H1 (cell line): ENCODE measurements around the gene DIO3. TPM values are rescaled to one million over a fixed set of nuclear protein-coding genes. Genes with fewer than 3 reads are reported as not detected.

ENCODE experiments used
- CTCF ChIA-PET: fragments of 300-600 bp; sonication (Branson Sonifier 250); formaldehyde crosslinking; loops from one replicate; lab custom pipeline; 2021; ENCODE audit not compliant: partially characterized antibody; lab: Charles Lee
- POLR2A ChIA-PET: fragments of 300-600 bp; sonication (Branson Sonifier 250); formaldehyde crosslinking; loops from one replicate; lab custom pipeline; 2021; ENCODE audit warnings: inconsistent platforms; ENCODE audit not compliant: partially characterized antibody; lab: Charles Lee
- DNase-seq, 2 experiments: peaks; one replicate each; pipeline versions ENCODE4 v3.0.0 to v3.0.0-alpha.2; 2010 to 2022; ENCODE audit warnings: low spot score in 2 of 2, low read depth in 1 of 2, mixed read lengths in 1 of 2
- FAIRE-seq: peaks from 2 replicates; lab custom pipeline; 2011; peaks lifted over from hg19 to GRCh38; lab: Jason Lieb, UNC
- H2AFZ ChIP-seq: 2 replicates; pipeline ENCODE4 v1.8.1; 2012; ENCODE audit warnings: low read length, inconsistent platforms
- H2AK5ac ChIP-seq: 2 replicates; pipeline ENCODE4 v1.6.1; 2013; ENCODE audit warnings: low read depth, low read length
- H2BK120ac ChIP-seq: replicated peaks from 2 replicates; pipeline ENCODE3; 2013; ENCODE audit warnings: low read depth, low read length, inconsistent platforms
- H2BK12ac ChIP-seq: 2 replicates; pipeline ENCODE4 v1.6.1; 2013; ENCODE audit warnings: low read depth, low read length
- H2BK15ac ChIP-seq: 2 replicates; pipeline ENCODE4 v1.6.1; 2013; ENCODE audit warnings: low read length
- H2BK20ac ChIP-seq: 2 replicates; pipeline ENCODE4 v1.6.1; 2013; ENCODE audit warnings: low read length
- H2BK5ac ChIP-seq: 2 replicates; pipeline ENCODE4 v1.6.1; 2013; ENCODE audit warnings: low read depth, low read length
- H3K14ac ChIP-seq: 2 replicates; pipeline ENCODE4 v1.6.1; 2013; ENCODE audit warnings: inconsistent platforms; ENCODE audit not compliant: insufficient read length
- H3K18ac ChIP-seq: 2 replicates; pipeline ENCODE4 v1.6.1; 2013; ENCODE audit warnings: low read length; ENCODE audit errors: extremely low read depth
- H3K23ac ChIP-seq: 2 replicates; pipeline ENCODE4 v1.6.1; 2013; ENCODE audit warnings: inconsistent platforms; ENCODE audit not compliant: insufficient read length
- H3K23me2 ChIP-seq: 2 replicates; pipeline ENCODE4 v1.6.1; 2013; ENCODE audit warnings: low read depth, low read length
- H3K27ac ChIP-seq: 2 replicates; pipeline ENCODE4 v1.6.1; 2011; ENCODE audit warnings: low read depth, low read length, inconsistent platforms
- H3K27me3 ChIP-seq, 4 experiments: replicated peaks in 1 of 4; 1 replicate in 1 of 4; 2 replicates in 3 of 4; pipeline versions ENCODE4 v1.6.1 to v1.8.1; 2011 to 2013; ENCODE audit warnings: low read length in 3 of 4, mild to moderate bottlenecking in 3 of 4, inconsistent platforms in 2 of 4, mixed read lengths in 2 of 4, moderate library complexity in 1 of 4; ENCODE audit not compliant: control insufficient read depth in 3 of 4, insufficient read depth in 3 of 4; ENCODE audit errors: extremely low read depth in 1 of 4
- H3K36me3 ChIP-seq, 4 experiments: 2 replicates each; pipeline versions ENCODE4 v1.6.1 to v1.8.1; 2011 to 2013; ENCODE audit warnings: mild to moderate bottlenecking in 4 of 4, low read length in 3 of 4, moderate library complexity in 2 of 4, control low read depth in 1 of 4, inconsistent platforms in 1 of 4; ENCODE audit not compliant: insufficient read depth in 4 of 4, control insufficient read depth in 2 of 4
- H3K4ac ChIP-seq: replicated peaks from 2 replicates; pipeline ENCODE3; 2013; ENCODE audit warnings: low read length, low read depth, mixed read lengths, inconsistent platforms; ENCODE audit not compliant: insufficient read length
- H3K4me1 ChIP-seq, 4 experiments: replicated peaks in 1 of 4; 1 replicate in 1 of 4; 2 replicates in 3 of 4; pipeline versions ENCODE4 v1.6.1 to v1.8.1; 2011 to 2013; ENCODE audit warnings: low read length in 3 of 4, inconsistent platforms in 2 of 4, mixed read lengths in 1 of 4; ENCODE audit not compliant: insufficient read depth in 4 of 4, control insufficient read depth in 3 of 4
- H3K4me2 ChIP-seq, 2 experiments: 2 replicates each; pipeline versions ENCODE4 v1.6.1 to v1.8.1; 2011 to 2013; ENCODE audit warnings: low read depth in 2 of 2, low read length in 2 of 2, control low read depth in 1 of 2, inconsistent platforms in 1 of 2, mild to moderate bottlenecking in 1 of 2; ENCODE audit not compliant: insufficient read depth in 1 of 2
- H3K4me3 ChIP-seq, 4 experiments: fragments of 200-600, 300-600 bp in 1 of 4; sonication (generic), shearing (Covaris generic), sonication (Bioruptor Twin) in 1 of 4; 2 replicates each; pipeline versions ENCODE4 v1.5.1 to v1.8.1; 2011 to 2016; ENCODE audit warnings: low read length in 4 of 4, low read depth in 3 of 4, control low read depth in 2 of 4, inconsistent platforms in 2 of 4, mild to moderate bottlenecking in 2 of 4, mixed read lengths in 1 of 4, moderate library complexity in 1 of 4; ENCODE audit not compliant: insufficient read depth in 2 of 4; ENCODE audit errors: extremely low read depth in 1 of 4
- H3K56ac ChIP-seq: replicated peaks from 2 replicates; pipeline ENCODE3; 2013; ENCODE audit warnings: low read depth, mild to moderate bottlenecking, mixed read lengths, low read length, inconsistent platforms; ENCODE audit not compliant: insufficient read length
- H3K79me1 ChIP-seq: 2 replicates; pipeline ENCODE4 v1.6.1; 2013; ENCODE audit warnings: low read depth, low read length, control low read depth
- H3K79me2 ChIP-seq, 2 experiments: 2 replicates each; pipeline versions ENCODE4 v1.6.1 to v1.8.1; 2012 to 2013; ENCODE audit warnings: low read length in 2 of 2, mild to moderate bottlenecking in 2 of 2, inconsistent platforms in 1 of 2; ENCODE audit not compliant: insufficient read depth in 2 of 2, control insufficient read depth in 1 of 2
- H3K9ac ChIP-seq, 4 experiments: replicated peaks in 1 of 4; 1 replicate in 1 of 4; 2 replicates in 3 of 4; pipeline versions ENCODE4 v1.6.1 to v1.8.1; 2011 to 2013; ENCODE audit warnings: low read depth in 3 of 4, low read length in 3 of 4, control low read depth in 2 of 4, mild to moderate bottlenecking in 2 of 4, moderate library complexity in 2 of 4, inconsistent platforms in 1 of 4; ENCODE audit errors: extremely low read depth in 1 of 4
- H3K9me3 ChIP-seq, 2 experiments: 2 replicates each; pipeline versions ENCODE4 v1.6.1 to v1.8.1; 2012 to 2013; ENCODE audit warnings: mild to moderate bottlenecking in 2 of 2, moderate library complexity in 2 of 2, control low read depth in 1 of 2, inconsistent platforms in 1 of 2, low read depth in 1 of 2, low read length in 1 of 2, mixed read lengths in 1 of 2; ENCODE audit not compliant: insufficient read depth in 2 of 2
- H4K20me1 ChIP-seq, 2 experiments: replicated peaks in 1 of 2; 2 replicates each; pipeline versions ENCODE3 to v1.8.1; 2011 to 2013; ENCODE audit warnings: inconsistent platforms in 2 of 2, low read length in 2 of 2, mild to moderate bottlenecking in 1 of 2; ENCODE audit not compliant: insufficient read depth in 2 of 2, control insufficient read depth in 1 of 2
- H4K5ac ChIP-seq: 2 replicates; pipeline ENCODE4 v1.6.1; 2013; ENCODE audit warnings: low read length, low read depth, mixed read lengths, inconsistent platforms; ENCODE audit not compliant: insufficient read length
- H4K8ac ChIP-seq: 2 replicates; pipeline ENCODE4 v1.8.0; 2013; ENCODE audit warnings: mild to moderate bottlenecking, moderate library complexity, low read length, inconsistent platforms; ENCODE audit not compliant: insufficient read depth; ENCODE audit errors: extremely low read depth
- H4K91ac ChIP-seq: replicated peaks from 2 replicates; pipeline ENCODE3; 2013; ENCODE audit warnings: low read length, mixed read lengths, inconsistent platforms; ENCODE audit not compliant: insufficient read length
- BCL11A ChIP-seq, 2 experiments: IDR thresholded peaks; one replicate each; pipeline ENCODE4 v1.6.1; 2011; ENCODE audit warnings: low read depth in 2 of 2, low read length in 2 of 2, mild to moderate bottlenecking in 2 of 2
- CREB1 ChIP-seq: IDR thresholded peaks from 2 replicates; pipeline ENCODE4 v1.6.1; 2012; ENCODE audit warnings: inconsistent platforms
- EP300 ChIP-seq, 2 experiments: IDR thresholded peaks; 1 replicate in 1 of 2; 2 replicates in 1 of 2; pipeline ENCODE4 v1.6.1; 2011 to 2012; ENCODE audit warnings: low read depth in 2 of 2, low read length in 2 of 2, mild to moderate bottlenecking in 2 of 2, borderline replicate concordance in 1 of 2, inconsistent platforms in 1 of 2, moderate library complexity in 1 of 2
- FOSL1 ChIP-seq: IDR thresholded peaks from 2 replicates; pipeline ENCODE4 v1.6.1; 2011; ENCODE audit warnings: mild to moderate bottlenecking, low read depth, low read length, moderate library complexity; ENCODE audit not compliant: insufficient read depth
- KDM1A ChIP-seq: fragments of 200-600, 300-600 bp; sonication (generic); IDR thresholded peaks from 2 replicates; pipeline ENCODE4 v1.7.1; 2016; ENCODE audit warnings: mild to moderate bottlenecking, low read length, borderline replicate concordance
- KDM5A ChIP-seq: fragments of 200-600 bp; IDR thresholded peaks from 2 replicates; pipeline ENCODE4 v1.7.1; 2012; ENCODE audit warnings: mild to moderate bottlenecking, low read length, inconsistent platforms, mixed read lengths
- MAFK ChIP-seq: IDR thresholded peaks from 2 replicates; pipeline ENCODE4 v1.6.1; 2012; ENCODE audit warnings: low read depth, mild to moderate bottlenecking, improper control_type of control experiment, low read length
- MAX ChIP-seq: IDR thresholded peaks from 2 replicates; pipeline ENCODE4 v1.6.1; 2012; ENCODE audit warnings: inconsistent platforms
- NRF1 ChIP-seq: IDR thresholded peaks from 2 replicates; pipeline ENCODE4 v1.6.1; 2011; ENCODE audit warnings: mild to moderate bottlenecking, low read depth, low read length, improper control_type of control experiment
- PHF8 ChIP-seq: fragments of 200-600 bp; sonication (generic); conservative IDR thresholded peaks from 2 replicates; pipeline ENCODE4 v1.7.1; 2012; ENCODE audit warnings: low read depth, mild to moderate bottlenecking, inconsistent platforms, low read length, moderate library complexity
- RBBP5 ChIP-seq: IDR thresholded peaks from 2 replicates; pipeline ENCODE4 v1.7.1; 2012; ENCODE audit warnings: low read depth, mild to moderate bottlenecking, inconsistent platforms, low read length, moderate library complexity, borderline replicate concordance
- SIX5 ChIP-seq: IDR thresholded peaks from 2 replicates; pipeline ENCODE4 v1.6.1; 2011; ENCODE audit warnings: mild to moderate bottlenecking, low read depth, low read length
- SP2 ChIP-seq: IDR thresholded peaks from 2 replicates; pipeline ENCODE4 v1.6.1; 2012; ENCODE audit warnings: mild to moderate bottlenecking, low read length, inconsistent platforms
- WGBS, 2 experiments: shearing (Covaris generic) in 1 of 2; methylation state at CpG; one replicate each; pipeline versions ENCODE4 v1.1.6 to v1.1.7; 2013 to 2015; ENCODE audit warnings: low lambda C conversion rate in 2 of 2, mixed read lengths in 2 of 2, inconsistent platforms in 1 of 2, low coverage in 1 of 2, missing lambda C conversion rate in 1 of 2; ENCODE audit not compliant: insufficient replicate concordance in 2 of 2, insufficient coverage in 1 of 2, insufficient read length in 1 of 2; ENCODE audit errors: extremely low coverage in 1 of 2, missing lambda C conversion rate in 1 of 2; 5-methylcytosine and 5-hydroxymethylcytosine counted together
- polyA plus RNA-seq, 7 experiments: library from polyadenylated mRNA; depleted of rRNA in 3 of 7; stranded (reverse) in 5 of 7; unstranded in 2 of 7; fragments of >200 nt in 5 of 7; fragments of 200-250 nt in 2 of 7; gene quantifications; 1 replicate in 5 of 7; 2 replicates in 1 of 7; 4 replicates in 1 of 7; pipeline versions ENCODE4 v1.2.1 to v1.2.3, GENCODE V29; 2011 to 2013; ENCODE audit warnings: missing spikeins in 2 of 7, mixed read lengths in 2 of 7
- total RNA-seq: library from RNA; stranded (reverse); fragmentation: NEBNext Ultra II Directional; extraction: Animal tissue kit (Norgen Biotek cat#: 25700); gene quantifications from 2 replicates; pipeline ENCODE4 v1.2.1, GENCODE V29; 2021

The DIO3 gene
- total and polyA plus RNA-seq, 2 of the 8 experiments (the other 6 are each of a cell fraction or from before 2014, with no cell fraction given), result 0.17 to 0.19 TPM

- DNase-seq (no peak), FAIRE-seq (no peak)
- no peaks in the 10 kb centered on the region for H3K79me1 ChIP-seq
- no peak overlapping the region for H3K4me3 ChIP-seq
- H3K4me1 ChIP-seq, result peaks cover 0 to 5% (median 2%) of the 10 kb centered on the region in 4 experiments; a peak in 2 of 7 replicates
- H3K36me3 ChIP-seq, result peaks cover 0 to 10% (median 0%) of the 10 kb centered on the region in 4 experiments; a peak in 1 of 8 replicates
- H2AK5ac ChIP-seq, result no peak overlapping the region
- no peak overlapping the region for H3K23ac ChIP-seq
- H3K18ac ChIP-seq, result no peak overlapping the region
- H3K23me2 ChIP-seq, result peaks cover 12% of the 10 kb centered on the region; the same call in 1 of the 2 replicates
- no peak overlapping the region for H3K27ac ChIP-seq
- no peak overlapping the region for H3K9ac ChIP-seq
- peaks cover 42 to 54% (median 53%) of the 10 kb centered on the region in 4 experiments for H3K27me3 ChIP-seq
- no peak overlapping the region for H2BK20ac ChIP-seq
- H2BK15ac ChIP-seq, result no peak overlapping the region
- no peak overlapping the region for H2BK12ac ChIP-seq
- peaks cover 5 to 10% of the 10 kb centered on the region in 2 experiments for H4K20me1 ChIP-seq
- no peaks in the 10 kb centered on the region for H3K79me2 ChIP-seq
- WGBS, 2 experiments, result 82% methylated on average over 7 of the region's 7 CpGs; no CpG with 5 or more reads in 1 of the 2 experiments
- no peak overlapping the region for H2AFZ ChIP-seq
- H3K4me2 ChIP-seq, result no peak overlapping the region
- H4K5ac ChIP-seq, result no peak overlapping the region
- POLR2A ChIA-PET, result interaction anchor here (0.9 kb wide), 1 partner anchor 30 kb away, joined by 3 read pairs; no protein-coding TSS in a partner anchor
- no peak overlapping the region for H3K4ac ChIP-seq
- H2BK5ac ChIP-seq, result no peak overlapping the region
- H4K8ac ChIP-seq, result no peak overlapping the region
- H2BK120ac ChIP-seq, result no peak overlapping the region
- no peak overlapping the region for H3K14ac ChIP-seq
- no peak overlapping the region for H4K91ac ChIP-seq
- CTCF ChIA-PET, result interaction anchor here (0.9 to 1.9 kb wide), 5 partner anchors 32 to 374 kb away, joined by 3 to 6 read pairs (median 3); no protein-coding TSS in a partner anchor
- no peak overlapping the region for H3K56ac ChIP-seq
- H3K9me3 ChIP-seq, result peaks cover 7 to 10% of the 10 kb centered on the region in 2 experiments; a peak in 3 of 4 replicates
- TF ChIP-seq CREB1, result no peak
- no peak for TF ChIP-seq RBBP5
- no peak for TF ChIP-seq SIX5
- no peak for TF ChIP-seq BCL11A (IDR thresholded peaks at IDR 0.05; ENCODE audit: low read depth in 2 of 2, low read length in 2 of 2)
- TF ChIP-seq KDM1A, result no peak
- TF ChIP-seq NRF1, result no peak
- no peak for TF ChIP-seq FOSL1
- TF ChIP-seq MAFK, result no peak
- no peak for TF ChIP-seq MAX
- no peak for TF ChIP-seq KDM5A
- no peak for TF ChIP-seq PHF8
- TF ChIP-seq EP300 (IDR thresholded peaks at IDR 0.05; ENCODE audit: borderline replicate concordance in 1 of 2, low read depth in 2 of 2, low read length in 2 of 2), result no peak
- no peak for TF ChIP-seq SP2
Observed at GRCh38 chr14:101557321-101557695, 4.0 kb upstream of the DIO3 start.
